Measurements from ENCODE around the gene L1CAM.

DNA sequence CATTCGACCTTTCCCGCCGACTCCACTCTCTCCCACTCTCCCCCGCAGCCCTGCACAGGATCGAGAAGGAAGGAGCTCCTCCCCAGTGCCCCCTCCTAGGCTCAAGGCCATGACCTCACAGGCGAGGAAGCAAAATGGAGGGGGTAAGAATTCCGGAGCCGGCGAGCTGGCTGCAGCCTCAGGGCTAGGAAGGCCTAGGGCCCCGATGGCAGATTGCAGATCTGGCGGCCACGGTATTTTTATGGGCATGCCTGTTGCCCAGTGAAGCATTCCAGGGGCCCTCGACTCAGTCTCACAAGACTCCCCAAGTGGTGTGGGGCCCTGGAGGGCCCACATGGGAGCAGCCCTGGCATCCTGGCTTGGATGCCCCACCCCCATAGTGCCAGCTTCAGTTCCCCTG, 942 bp upstream of the L1CAM start:
- no peak for TF ChIP-seq EP300 (IDR thresholded peaks at IDR 0.05)
- TF ChIP-seq CTCF (IDR thresholded peaks at IDR 0.05), result no peak
- TF ChIP-seq POLR2AphosphoS5 (IDR thresholded peaks at IDR 0.05), result no peak
